Astrocyte (in vitro differentiated cells and primary cell): ENCODE results near the gene CDC42EP4.

Experiments
- CTCF ChIP-seq: IDR thresholded peaks from 2 replicates; pipeline ENCODE4 v1.5.1; 2011; ENCODE audit warnings: low read depth, mild to moderate bottlenecking, inconsistent platforms, low read length, moderate library complexity; ENCODE audit not compliant: insufficient read depth
- EZH2 ChIP-seq: IDR thresholded peaks from 2 replicates; pipeline ENCODE4 v1.6.1; 2012; ENCODE audit warnings: mild to moderate bottlenecking, low read length, inconsistent platforms; ENCODE audit not compliant: insufficient read depth

GRCh38 chr17:73318836-73319235 lies 7.0 kb upstream of the CDC42EP4 start:
- TF ChIP-seq CTCF = no peak
- no peak for TF ChIP-seq EZH2
